DND-41 (cell line): ENCODE data around the gene CACNA1I.

ENCODE experiments used
- ATAC-seq: fragments of 200-7000 bp; cut with Tn5 transposase; 3 replicates; pipeline ENCODE4 v1.9.1; 2021; ENCODE audit warnings: low read depth; ENCODE audit not compliant: insufficient read depth
- DNase-seq: peaks from one replicate; pipeline ENCODE4 v3.0.0-alpha.2; 2020
- H2AFZ ChIP-seq: 2 replicates; pipeline ENCODE4 v1.6.0; 2012; ENCODE audit warnings: low read depth, low read length
- H3K27ac ChIP-seq: 2 replicates; pipeline ENCODE4 v1.5.1; 2012; ENCODE audit warnings: low read length, inconsistent platforms
- H3K27me3 ChIP-seq: fragments of 200-600 bp; sonication (generic); 2 replicates; pipeline ENCODE4 v1.6.0; 2012; ENCODE audit warnings: low read length, mild to moderate bottlenecking, inconsistent platforms; ENCODE audit not compliant: insufficient read depth, poor library complexity
- H3K36me3 ChIP-seq: 2 replicates; pipeline ENCODE4 v1.5.1; 2012; ENCODE audit warnings: low read length, inconsistent platforms; ENCODE audit not compliant: insufficient read depth
- H3K4me1 ChIP-seq: 2 replicates; pipeline ENCODE4 v1.5.1; 2012; ENCODE audit warnings: mild to moderate bottlenecking, low read length; ENCODE audit not compliant: insufficient read depth
- H3K4me2 ChIP-seq: 2 replicates; pipeline ENCODE4 v1.6.0; 2012; ENCODE audit warnings: mild to moderate bottlenecking, moderate library complexity, low read length, inconsistent platforms; ENCODE audit not compliant: insufficient read depth
- H3K4me3 ChIP-seq, 2 experiments: fragments of 200-600 bp in 1 of 2; shearing (Covaris generic) in 1 of 2; 2 replicates each; pipeline ENCODE4 v1.5.1; 2012 to 2016; ENCODE audit warnings: inconsistent platforms in 2 of 2, low read length in 2 of 2, mild to moderate bottlenecking in 2 of 2, low read depth in 1 of 2, moderate library complexity in 1 of 2
- H3K79me2 ChIP-seq: 2 replicates; pipeline ENCODE4 v1.6.0; 2012; ENCODE audit warnings: low read length, inconsistent platforms; ENCODE audit not compliant: insufficient read depth
- H3K9ac ChIP-seq: 2 replicates; pipeline ENCODE4 v1.6.0; 2012; ENCODE audit warnings: low read depth, mild to moderate bottlenecking, inconsistent platforms, low read length, moderate library complexity
- H3K9me3 ChIP-seq: 2 replicates; pipeline ENCODE4 v1.5.1; 2012; ENCODE audit warnings: low read length, moderate library complexity, mild to moderate bottlenecking, inconsistent platforms; ENCODE audit not compliant: insufficient read depth, severe bottlenecking
- H4K20me1 ChIP-seq: 2 replicates; pipeline ENCODE4 v1.6.0; 2012; ENCODE audit warnings: low read length; ENCODE audit not compliant: insufficient read depth
- EZH2 ChIP-seq: IDR thresholded peaks from 3 replicates; pipeline ENCODE4 v1.6.1; 2012; ENCODE audit warnings: borderline replicate concordance, low read depth, mild to moderate bottlenecking, moderate library complexity, low read length, inconsistent platforms; ENCODE audit not compliant: severe bottlenecking
- TF ChIP-seq, protein P1 (sequence below): IDR thresholded peaks from 2 replicates; pipeline ENCODE4 v1.5.1; 2012; ENCODE audit warnings: borderline replicate concordance, low read length, moderate library complexity, mild to moderate bottlenecking; ENCODE audit not compliant: poor library complexity, severe bottlenecking; ENCODE audit errors: extremely low read depth

The CACNA1I gene

DNA sequence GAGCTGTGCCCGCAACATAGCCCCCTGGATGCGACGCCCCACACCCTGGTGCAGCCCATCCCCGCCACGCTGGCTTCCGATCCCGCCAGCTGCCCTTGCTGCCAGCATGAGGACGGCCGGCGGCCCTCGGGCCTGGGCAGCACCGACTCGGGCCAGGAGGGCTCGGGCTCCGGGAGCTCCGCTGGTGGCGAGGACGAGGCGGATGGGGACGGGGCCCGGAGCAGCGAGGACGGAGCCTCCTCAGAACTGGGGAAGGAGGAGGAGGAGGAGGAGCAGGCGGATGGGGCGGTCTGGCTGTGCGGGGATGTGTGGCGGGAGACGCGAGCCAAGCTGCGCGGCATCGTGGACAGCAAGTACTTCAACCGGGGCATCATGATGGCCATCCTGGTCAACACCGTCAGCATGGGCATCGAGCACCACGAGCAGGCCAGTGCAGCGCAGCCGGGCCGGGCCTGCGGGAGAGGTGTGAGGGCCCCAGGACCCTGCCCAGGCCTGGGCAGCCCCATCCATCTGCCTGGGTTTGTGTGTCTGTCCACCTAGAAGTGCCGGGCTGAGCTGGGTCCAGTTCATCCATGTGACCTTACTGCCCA is 79.0 kb downstream of the CACNA1I start:
- H3K36me3 ChIP-seq = no peaks in the 10 kb centered on the region
- no peak overlapping the region for H3K27ac ChIP-seq
- H3K4me1 ChIP-seq = no peaks in the 10 kb centered on the region
- TF ChIP-seq, protein P1, sequence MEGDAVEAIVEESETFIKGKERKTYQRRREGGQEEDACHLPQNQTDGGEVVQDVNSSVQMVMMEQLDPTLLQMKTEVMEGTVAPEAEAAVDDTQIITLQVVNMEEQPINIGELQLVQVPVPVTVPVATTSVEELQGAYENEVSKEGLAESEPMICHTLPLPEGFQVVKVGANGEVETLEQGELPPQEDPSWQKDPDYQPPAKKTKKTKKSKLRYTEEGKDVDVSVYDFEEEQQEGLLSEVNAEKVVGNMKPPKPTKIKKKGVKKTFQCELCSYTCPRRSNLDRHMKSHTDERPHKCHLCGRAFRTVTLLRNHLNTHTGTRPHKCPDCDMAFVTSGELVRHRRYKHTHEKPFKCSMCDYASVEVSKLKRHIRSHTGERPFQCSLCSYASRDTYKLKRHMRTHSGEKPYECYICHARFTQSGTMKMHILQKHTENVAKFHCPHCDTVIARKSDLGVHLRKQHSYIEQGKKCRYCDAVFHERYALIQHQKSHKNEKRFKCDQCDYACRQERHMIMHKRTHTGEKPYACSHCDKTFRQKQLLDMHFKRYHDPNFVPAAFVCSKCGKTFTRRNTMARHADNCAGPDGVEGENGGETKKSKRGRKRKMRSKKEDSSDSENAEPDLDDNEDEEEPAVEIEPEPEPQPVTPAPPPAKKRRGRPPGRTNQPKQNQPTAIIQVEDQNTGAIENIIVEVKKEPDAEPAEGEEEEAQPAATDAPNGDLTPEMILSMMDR = no peak
- TF ChIP-seq EZH2 = no peak
- no peak overlapping the region for H3K9ac ChIP-seq
- H3K79me2 ChIP-seq = no peaks in the 10 kb centered on the region
- no peak overlapping the region for H2AFZ ChIP-seq
- no peak overlapping the region for H3K4me3 ChIP-seq
- no peaks in the 10 kb centered on the region for H3K27me3 ChIP-seq
- ATAC-seq = no peak
- DNase-seq = no peak
- H4K20me1 ChIP-seq = no peaks in the 10 kb centered on the region
- no peak overlapping the region for H3K4me2 ChIP-seq
- H3K9me3 ChIP-seq = no peaks in the 10 kb centered on the region

DNA sequence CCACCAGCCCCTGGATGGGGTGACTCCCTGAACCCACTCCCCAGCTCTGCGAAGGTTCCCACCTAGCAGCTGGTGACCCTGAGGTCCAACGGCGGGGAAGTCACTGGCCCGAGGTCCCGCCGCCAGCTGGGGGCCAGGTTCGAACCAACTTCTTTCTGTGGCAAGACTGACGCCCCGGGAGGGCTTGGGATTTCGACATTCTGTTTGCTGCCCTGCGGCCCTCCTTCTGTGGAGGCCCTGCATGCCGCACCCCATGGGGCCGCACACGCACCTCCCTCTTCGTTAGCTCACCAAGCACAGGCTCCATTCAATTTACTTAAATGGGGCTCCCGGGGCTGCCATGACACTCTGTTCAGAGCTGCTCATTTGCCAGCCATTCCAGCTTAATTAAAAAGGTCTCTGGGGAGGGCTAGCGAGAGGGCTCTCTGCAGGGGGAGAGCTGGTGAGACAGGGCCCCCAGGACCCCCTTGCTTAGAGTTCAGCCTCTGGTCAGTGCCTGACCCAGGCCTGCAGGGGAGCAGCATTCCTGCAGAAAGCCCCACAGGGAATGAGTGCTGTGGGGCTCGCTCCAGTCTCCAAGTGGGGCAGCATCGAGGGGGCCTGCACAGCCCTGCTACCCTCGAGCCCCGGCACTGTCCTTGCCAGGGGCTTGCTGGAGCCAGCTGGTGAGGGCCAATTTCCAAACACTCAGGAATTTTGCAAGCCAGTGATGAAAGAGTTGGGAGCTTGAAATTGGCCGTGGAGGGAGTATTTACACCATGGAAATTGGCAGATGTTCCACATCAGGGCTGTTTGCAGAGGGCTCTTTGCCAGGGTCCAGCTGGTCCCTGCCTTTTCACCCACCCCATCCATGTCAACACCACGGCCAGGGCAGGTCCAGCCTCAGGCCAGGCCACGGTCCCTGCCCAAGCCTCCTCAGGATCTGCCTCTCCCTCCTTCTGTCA is 80.8 kb downstream of the CACNA1I start:
- H3K9ac ChIP-seq = no peak overlapping the region
- no peak overlapping the region for H2AFZ ChIP-seq
- H3K36me3 ChIP-seq = no peaks in the 10 kb centered on the region
- H3K4me1 ChIP-seq = no peaks in the 10 kb centered on the region
- no peak overlapping the region for H3K27ac ChIP-seq
- no peaks in the 10 kb centered on the region for H3K79me2 ChIP-seq
- H3K4me3 ChIP-seq = no peak overlapping the region
- H3K27me3 ChIP-seq = no peaks in the 10 kb centered on the region
- no peak for DNase-seq
- H3K9me3 ChIP-seq = no peaks in the 10 kb centered on the region
- ATAC-seq = no peak
- no peak overlapping the region for H3K4me2 ChIP-seq
- no peaks in the 10 kb centered on the region for H4K20me1 ChIP-seq
- TF ChIP-seq, protein P1 = no peak
- no peak for TF ChIP-seq EZH2

GRCh38 chr22:39652990-39653786 is 82.6 kb downstream of the CACNA1I start:
- no peak overlapping the region for H3K4me2 ChIP-seq
- H3K79me2 ChIP-seq = no peaks in the 10 kb centered on the region
- no peaks in the 10 kb centered on the region for H4K20me1 ChIP-seq
- H3K9ac ChIP-seq = no peak overlapping the region
- DNase-seq = no peak
- no peak overlapping the region for H2AFZ ChIP-seq
- no peak for ATAC-seq
- no peak overlapping the region for H3K4me3 ChIP-seq
- no peak for TF ChIP-seq EZH2
- TF ChIP-seq, protein P1 = no peak
- no peak overlapping the region for H3K27ac ChIP-seq
- no peaks in the 10 kb centered on the region for H3K36me3 ChIP-seq
- no peaks in the 10 kb centered on the region for H3K27me3 ChIP-seq
- H3K4me1 ChIP-seq = 0 out of 2 replicates have a peak, but pooled peaks cover 2% of the 10 kb centered on the region
- no peaks in the 10 kb centered on the region for H3K9me3 ChIP-seq
